Effector CD4-positive, alpha-beta T cell (primary cell): Measurements from ENCODE around the gene PAQR7.
"Not testable (repeated sequence)": the region's sequence is repeated elsewhere in the genome, so short reads cannot be mapped to it uniquely, and the experiment has no call there.

Experiments used
- DNase-seq: peaks from one replicate; pipeline ENCODE4 v3.0.0-alpha.2; 2020

The PAQR7 gene

DNA sequence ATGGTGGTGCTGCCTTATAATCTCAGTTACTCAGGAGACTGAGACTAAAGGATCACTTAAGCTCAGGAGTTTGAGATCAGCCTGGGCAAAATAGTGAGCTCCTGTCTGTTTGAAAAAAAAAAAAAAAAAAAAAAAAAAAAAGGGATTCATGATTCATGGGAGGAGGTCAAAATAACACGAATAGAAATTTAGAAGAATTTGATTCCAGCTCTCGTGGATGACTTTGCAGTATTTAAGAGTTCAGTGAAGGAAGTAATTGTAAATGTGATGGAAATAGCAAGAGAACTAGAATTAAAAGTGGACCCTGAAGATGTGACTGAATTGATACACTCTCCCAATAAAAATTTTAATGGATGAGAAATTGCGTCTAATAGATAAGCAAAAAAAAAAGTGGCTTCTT is 32.0 kb downstream of the PAQR7 start:
- no peak for DNase-seq

DNA sequence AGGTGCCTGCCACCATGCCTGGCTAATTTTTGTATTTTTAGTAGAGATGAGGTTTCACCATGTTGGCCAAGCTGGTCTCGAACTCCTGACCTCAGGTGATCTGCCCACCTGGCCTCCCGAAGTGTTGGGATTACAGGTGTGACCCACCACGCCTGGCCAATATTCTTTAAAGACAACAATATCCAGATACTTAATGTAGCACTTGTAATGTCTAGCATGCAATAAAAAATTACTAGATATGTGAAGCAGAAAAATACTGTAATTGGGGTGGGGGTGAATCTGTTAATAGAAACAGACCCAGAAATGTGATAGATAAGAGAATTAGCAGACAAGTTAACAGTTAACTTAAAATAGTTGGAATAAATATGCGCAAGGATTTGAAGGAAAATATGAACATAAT is 35.7 kb downstream of the PAQR7 start:
- not testable (repeated sequence) for DNase-seq

DNA sequence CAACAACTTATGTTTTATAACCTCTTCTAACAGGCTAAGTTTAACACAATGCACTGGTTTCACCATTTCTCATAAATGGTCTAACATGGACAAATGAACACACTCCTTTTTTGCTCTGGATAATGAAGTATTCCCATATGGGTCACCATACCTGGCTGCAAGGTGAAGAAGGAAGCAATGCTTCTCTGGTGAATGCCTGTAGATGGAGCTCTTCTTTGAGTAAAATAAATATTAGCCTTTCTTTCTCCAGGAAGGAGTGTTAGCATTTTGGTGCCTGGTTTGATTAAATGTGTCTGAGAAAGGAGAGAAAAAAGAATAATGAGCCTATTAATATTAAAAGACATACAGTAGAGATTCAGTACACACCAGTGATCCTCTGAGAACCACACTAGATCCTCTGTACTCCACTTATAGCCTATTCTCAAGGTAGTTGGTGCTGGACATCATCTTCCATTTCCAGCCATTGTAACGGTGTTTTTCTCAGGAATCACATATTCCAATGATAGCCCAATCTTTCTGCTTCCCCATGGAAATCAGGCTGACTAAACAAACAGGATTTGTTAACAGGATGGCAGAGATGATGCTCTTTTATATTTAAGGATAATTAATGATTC is 38.1 kb downstream of the PAQR7 start:
- DNase-seq: no peak

DNA sequence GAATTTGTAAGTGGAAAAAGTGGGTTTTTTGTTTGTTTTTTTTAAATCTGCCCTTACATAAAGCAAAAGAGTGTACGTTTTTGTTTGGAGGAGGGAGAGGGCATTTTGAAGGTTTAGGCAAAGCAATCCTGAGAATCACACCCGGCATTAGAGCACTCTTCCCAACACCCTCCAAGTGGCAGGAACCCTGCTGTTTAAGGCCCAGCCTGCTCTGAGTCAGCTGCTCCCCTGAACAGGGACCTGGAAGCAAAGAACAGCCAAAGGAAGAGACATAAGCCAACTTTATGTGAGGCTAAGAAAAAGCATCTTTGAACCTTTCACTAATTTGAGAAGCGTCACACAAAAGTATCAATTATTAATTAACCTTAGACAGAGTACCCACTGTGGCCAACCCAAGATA is 38.8 kb downstream of the PAQR7 start:
- no peak for DNase-seq

DNA sequence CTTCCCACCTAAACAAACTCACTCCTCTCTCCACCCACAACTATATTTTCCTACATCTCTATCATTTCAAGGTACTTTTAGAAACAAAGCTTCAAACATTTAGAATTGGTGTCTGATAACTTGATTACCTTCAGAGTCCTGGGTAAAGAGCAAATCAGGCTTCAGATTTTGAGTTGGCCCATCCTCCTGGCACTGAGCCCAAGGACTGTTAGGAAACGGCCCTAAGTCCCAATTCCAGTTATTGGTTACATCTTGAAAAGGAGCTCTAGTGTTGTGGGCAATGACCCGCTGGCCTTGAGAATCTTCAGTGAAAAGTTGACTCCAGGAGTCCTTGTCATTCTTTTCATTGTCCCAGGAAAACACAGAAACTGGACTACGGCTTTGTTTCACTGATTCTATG is 40.6 kb downstream of the PAQR7 start:
- DNase-seq: no peak

DNA sequence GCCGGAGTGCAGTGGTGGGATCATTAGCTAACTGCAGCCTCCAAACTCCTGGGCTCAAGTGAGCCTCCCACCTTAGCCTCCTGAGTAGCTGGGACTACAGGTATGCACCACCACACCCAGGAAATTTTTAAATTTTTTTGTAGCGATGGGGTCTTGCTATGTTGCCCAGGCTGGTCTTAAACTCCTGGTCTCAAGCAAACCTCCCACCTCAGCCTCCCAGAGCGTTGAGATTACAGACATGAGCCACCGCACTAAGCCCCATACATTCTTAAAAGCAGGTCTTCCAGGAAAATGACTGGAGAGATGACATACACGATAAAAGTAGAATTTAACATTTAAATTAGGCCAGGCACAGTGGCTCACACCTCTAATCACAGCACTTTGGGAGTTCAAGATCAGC is 42.4 kb downstream of the PAQR7 start:
- DNase-seq: no peak

DNA sequence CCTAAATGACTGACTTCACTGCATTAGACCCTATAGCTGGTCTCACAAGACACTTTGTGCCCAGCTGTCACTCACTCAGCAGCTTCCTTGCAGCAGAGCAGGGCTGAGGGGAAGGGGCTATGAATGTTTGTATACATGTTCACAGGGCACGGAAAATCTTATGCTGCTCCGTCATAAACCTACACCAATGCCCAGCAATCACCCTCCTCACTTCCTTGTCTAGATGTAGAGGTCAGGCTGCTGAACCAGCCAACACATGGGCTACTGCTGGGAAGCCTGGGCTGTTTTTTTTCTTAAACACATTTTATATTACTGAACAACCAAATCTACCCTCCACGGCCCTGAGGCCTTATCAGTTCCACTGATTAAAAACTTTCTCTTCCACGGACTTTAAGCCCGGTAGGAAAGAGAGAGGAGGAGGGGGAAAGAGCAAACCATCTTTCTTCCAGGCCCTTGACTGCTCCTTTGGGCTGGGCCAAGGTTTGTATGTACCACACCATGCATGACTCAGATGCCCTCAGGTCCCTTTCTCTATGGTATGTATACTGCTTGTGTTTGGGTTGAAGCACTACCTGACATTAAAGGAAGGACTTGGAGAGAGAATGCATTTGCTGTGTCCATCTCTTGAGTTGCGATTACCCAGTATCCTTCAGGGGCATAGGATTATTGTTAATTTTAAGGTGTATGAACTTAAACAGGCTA is 43.0 kb downstream of the PAQR7 start:
- DNase-seq: no peak

DNA sequence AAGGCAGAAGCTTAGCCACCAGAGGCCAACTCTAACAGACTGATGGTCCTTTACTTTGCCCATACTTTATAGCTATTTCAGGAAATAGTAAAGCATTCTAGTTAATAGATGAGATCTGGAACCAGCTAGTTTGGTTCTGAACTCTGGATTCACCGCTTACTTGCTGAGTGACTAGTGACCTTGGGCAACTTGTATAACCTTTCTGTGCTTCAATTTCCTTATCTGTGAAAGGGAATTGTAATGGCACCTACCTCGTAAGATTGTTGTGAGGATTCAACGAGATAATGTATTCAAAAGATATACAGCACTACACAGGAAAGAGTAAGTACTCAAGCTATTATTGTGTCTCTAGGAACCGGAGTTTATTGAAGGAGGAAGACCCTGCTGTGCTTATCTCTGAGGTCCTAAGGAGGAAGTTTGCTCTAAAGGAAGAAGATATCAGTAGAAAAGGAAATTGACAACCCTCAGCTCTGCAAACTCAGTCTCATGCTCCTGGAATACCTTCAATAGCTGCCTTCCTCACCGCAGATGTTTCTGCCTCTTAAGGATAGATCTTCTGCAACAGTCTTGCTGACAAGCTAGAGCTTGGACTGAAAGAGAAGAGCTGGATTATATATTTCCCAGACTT is 43.8 kb downstream of the PAQR7 start:
- DNase-seq: no peak

DNA sequence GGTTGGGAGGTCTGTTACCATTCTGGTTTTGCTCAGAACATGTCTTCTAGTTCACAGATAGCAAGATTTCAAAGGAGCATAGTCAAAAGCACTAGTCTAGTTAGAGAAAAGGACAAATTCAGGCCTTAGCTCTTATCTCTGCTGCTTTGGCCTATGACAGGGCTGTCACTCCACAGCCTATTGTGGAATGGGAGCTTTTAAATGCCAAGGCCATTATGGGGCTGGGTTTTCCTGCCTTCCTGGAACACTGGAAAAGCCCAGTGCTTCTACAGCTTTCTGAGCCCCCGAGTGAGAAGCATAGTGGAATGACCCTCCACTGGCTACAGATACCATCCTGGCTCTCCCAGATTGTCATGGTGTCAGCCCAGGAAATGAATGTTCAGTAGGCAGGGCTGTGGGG is 46.5 kb downstream of the PAQR7 start:
- DNase-seq: no peak

DNA sequence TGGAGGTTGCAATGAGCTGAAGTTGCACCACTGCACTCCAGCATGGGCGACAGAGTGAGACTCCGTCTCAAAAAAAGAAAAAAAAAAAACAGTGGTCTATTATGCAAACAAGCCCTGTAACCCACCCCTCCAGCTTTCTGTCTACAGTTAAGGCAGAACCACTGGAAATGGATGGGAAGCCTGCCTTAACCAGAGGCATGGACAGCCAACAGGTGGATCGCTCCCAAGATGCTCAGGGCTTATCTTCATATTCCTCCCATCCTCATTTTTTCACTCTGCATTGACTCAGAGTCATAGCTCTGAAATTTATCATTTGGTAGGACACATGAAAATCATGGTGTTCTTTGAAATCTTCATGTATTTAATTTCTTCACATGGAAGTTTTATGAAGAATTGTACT is 47.0 kb downstream of the PAQR7 start:
- DNase-seq: no peak

DNA sequence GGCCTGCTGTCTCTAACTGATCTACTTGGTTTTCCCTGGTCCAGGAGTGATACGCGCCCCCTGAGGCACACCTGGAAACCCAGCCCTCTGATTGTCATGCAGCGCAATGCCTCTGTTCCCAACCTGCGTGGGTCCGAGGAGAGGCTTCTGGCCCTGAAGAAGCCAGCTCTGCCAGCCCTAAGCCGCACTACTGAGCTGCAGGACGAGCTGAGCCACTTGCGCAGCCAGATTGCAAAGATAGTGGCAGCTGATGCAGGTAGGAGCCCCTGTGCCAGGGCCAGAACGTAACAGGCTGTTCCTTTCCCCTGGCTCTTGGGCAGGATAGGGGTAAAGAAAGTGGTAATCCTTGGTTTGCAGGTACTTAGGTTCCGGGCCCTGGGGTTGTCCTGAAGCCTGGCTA is 48.9 kb downstream of the PAQR7 start:
- DNase-seq: no peak

DNA sequence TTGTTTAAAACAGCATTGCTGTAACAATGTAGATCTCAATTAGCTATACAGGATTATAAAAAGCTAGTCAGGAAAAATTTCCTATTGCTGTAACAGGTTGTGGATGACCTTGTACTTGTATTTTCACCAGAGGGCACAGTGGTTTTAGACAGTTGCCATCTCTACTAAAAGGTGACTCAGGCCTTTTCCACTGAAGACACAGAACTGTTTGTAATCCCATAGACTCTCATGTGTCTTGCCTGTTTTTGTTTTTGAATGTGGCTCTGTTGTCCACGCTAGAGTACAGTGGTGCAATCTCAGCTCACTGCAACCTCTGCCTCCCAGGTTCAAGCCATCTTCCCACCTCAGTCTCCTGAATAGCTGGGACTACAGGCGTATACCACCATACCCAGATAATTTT is 49.9 kb downstream of the PAQR7 start:
- DNase-seq: no peak

DNA sequence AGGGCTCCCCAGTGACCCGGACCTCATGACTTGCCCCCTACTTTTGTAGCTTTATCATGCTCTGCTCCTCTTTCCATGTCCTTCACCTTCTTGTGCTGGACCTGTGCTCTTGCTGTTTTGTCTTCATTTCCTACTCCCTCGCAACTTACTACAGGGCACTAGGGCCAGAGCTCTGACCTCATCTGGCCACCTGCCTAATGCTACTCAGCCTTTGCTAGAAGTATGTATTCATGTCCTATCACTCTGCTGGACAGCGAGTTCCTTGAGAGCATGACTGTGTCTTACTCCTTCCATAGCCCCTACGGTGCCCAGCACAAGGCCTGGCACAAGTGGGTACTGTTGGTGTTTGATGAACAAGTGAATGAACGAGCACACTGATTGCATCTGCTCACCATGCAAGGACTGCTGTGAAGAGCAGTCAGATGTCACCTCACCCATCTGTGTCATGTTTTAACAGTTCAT is 53.8 kb downstream of the PAQR7 start:
- no peak for DNase-seq

DNA sequence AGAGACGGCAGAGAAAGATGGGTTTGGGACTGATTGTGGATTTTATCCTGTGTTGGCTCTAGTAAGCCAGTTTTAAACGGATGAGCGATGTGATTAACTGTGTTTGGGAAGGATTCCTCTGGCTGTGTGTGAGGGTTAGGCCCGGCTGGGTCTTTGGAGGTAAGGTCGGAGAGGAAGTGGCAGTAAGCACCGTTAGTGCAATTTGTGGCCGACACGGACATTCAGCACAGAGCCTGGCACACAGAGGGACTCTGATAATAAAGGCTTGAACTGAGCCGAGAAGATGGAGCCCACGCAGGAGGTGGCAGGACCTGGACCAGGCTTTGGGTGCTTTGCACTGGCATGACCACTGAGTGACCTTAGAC is 54.4 kb downstream of the PAQR7 start:
- no peak for DNase-seq

DNA sequence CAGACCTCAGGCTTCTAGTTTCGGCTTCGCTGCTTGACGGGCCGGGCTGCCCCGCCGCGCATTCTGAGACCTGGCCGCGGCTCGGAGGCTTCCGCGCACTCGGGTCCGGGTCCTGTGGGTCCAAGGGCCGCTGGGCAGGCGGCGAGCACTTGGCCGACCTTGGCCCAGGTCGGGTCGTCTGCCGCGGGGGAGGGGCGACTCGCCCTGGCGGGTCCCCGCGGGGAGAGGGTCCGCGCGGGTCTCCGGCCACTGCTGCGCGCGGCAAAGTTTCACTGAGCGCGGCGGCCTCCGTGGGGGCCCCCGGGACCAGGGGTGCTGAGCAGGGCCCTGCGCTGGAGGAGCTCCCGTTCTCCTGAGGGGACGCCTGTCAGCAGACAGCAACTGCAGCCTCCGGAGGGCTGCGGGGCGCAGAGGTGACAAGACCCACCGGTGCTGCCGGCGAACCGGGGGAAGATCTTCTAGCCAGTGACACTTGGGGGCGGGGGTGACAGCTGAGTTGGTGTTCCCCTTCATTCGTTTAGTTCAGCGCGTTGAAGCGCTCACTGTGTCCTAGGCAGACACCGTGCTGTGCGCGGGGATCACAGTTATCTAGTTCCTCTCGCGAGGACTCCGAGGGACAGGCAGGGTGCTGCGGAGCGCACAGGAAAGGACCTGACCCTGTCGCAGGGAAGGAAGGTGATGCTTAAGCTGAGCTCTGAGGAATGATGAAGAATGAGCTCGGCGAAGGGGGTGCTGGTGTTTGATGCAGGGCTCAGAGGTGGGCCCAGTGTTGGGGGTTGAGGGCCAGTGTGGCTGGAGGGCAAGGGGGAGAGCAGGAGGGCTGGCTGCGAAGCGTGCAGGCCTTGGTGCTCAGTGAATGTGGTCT is 55.0 kb downstream of the PAQR7 start:
- peak; percentile 60 for DNase-seq

DNA sequence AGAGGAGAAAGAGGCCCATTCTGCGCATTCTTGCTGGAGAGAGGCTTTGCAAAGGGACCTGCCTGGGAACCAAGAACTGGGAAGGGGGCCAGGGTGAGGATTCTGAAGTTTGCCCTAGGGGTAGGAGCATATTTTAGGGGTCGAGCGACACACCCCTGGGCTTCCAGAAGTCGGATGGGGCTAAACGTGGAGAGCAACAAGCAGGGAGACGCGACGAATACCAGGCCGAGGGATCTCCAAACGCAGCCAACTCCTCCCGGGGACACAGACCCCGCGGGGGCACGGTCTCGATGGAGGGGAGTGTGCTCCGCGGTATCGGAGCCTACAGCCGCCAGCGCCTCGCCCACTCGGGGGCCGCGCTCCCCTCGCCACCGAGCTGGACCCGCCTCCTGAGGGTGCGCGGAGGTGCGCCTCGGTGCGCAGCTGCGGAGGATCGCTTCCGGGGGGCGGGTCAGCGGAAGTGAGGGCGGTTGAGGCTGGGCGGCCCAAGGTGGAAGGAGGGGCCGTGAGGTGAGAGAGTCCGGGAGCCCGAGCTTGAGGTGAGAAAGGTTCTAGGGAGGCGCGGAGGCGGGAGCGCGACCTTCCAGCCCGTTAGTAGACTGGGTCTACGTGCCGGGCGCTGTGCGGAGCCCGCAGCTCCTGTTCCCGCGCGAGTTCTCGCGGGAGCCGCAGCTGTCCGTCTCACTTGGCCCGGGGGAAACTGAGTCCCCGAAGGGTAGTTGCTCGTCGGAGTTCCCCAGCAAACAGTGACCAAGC is 55.8 kb downstream of the PAQR7 start, which contains the start of gene MTFR1L:
Gene MTFR1L (plus strand): TSS at position 464 of the 756 bp plus-strand sequence. CDS start 3,151 bp downstream, outside the sequence.
- DNase-seq: peak; percentile 88

DNA sequence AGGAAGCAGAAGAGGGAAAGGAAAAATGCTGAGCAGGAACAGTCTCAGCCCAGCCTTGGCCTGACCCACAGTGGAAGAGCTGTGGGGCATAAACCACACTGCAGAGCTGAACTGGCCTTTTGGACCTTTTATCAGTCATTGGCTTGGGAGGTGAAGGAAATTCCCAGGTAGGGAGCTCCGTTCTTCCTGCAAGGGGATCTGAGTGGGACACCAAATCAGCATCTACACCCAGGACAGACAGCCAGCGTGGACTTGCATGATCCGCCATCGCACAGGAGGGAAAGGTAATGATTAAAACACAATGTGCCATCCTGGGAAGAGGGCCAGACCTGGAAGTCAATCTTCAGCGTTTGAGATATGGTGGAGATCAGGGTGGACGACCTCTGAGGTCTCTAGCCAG is 56.9 kb downstream of the PAQR7 start:
- DNase-seq: no peak

DNA sequence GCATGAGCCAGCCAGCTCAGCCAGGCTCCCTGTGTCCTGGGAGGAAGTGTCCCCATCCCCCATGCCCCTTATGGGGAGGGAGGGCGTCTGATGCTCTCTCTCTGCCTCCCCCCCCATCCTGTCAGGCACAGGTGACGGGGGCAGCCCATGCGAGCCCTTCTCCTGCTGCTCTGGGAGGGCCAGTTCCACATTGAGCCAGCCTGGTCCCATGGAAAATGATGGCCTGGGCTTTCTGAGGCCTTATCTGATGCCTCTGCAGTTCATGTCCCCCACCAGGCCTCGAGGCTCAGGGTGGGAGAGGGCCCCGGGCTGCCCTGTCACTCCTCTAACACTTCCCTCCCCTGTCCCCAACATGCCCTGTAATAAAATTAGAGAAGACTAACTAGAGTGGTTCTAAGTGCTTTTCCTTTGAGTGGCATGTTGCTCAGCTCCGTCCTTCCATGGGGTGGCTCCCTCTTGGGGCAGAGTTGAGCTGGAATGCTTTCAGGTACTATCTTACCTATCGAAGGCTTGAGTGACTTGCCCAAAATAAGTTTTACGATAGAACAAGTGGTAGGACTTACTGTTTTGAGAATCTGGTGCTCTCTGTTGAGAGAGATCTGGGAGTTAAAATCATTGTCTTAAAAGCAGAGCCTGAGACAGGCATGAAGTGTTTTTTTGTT is 57.5 kb downstream of the PAQR7 start:
- no peak for DNase-seq

DNA sequence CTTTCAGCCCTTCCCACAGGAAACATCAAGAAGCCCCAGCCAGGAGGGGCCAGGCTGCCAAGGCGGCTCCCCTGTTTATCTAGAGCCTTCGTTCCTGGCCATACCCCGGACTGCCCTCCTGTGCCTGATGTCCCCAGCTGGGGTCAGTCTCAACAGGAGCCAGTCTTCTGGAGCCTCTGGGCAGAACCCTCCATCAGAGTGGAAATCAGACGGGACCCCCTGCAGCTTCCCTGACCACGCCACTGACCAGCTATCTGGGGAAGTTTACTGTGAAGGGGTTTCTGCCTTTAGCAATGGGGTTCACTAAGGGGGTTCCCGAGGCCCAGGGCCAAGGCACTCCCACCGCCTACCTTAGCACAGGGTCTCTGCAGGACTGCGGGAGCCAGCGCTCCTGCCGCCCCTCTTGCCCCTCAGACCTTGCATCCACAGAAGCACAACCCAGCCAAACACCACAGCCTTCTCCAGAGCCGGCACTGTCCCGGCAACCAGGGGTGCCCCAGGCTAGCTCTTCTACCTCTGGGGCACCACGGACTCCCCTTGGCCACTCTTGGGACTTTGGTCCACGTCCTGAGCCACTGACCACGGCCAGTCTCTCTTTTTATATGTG is 59.3 kb downstream of the PAQR7 start:
- no peak for DNase-seq

DNA sequence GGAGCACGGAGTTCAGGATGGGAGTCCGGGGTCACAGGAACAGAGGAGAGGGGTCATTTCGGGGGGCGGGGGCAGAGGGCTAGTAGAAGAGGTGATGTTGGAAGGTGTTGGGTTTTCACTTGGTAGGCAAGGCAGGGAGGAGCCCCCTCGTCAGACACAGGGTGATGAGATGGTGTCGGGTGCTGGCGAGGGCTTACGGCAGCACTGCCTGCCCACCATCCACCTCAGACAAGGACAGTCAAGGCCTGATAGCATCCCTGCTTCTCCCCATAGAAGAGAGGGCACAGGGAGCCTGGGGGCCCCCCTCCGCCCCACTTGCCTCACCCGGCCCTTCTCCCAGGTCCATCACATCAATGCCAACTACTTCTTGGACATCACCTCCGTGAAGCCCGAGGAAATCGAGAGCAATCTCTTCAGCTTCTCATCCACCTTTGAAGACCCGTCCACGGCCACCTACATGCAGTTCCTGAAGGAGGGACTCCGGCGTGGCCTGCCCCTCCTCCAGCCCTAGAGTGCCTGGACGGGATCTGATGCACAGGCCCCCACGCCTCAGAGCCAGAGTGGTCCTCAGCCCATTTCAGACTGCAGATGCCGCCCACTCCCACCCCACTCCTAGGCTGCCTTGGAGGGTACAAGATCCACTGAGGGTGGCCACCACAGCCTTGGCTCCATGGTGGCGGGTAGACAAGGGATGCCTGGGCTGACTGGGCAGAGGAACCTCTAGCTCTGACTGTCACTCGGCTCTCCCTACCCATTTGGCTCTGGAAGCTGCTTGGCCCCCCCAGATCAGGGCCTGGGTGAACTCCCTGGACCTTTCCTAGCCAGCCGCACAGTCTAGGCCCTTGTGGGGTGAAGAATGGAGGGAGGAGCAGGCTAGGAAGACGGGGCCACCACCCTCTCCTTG is 60.0 kb downstream of the PAQR7 start:
- DNase-seq: no peak
